HepG2 (cell line): ENCODE measurements around the gene SEC16A. TPM values are rescaled to one million over a fixed set of nuclear protein-coding genes. Genes with fewer than 3 reads are reported as not detected.

Source experiments
- ARID4A ChIP-seq: sonication (generic); formaldehyde crosslinking; IDR thresholded peaks from 2 replicates; pipeline ENCODE4 v1.5.0; 2020; ENCODE audit warnings: mild to moderate bottlenecking, missing genetic modification reagents, borderline replicate concordance
- CBFB ChIP-seq: sonication (generic); formaldehyde crosslinking; IDR thresholded peaks from 2 replicates; pipeline ENCODE4 v1.4.0; 2020; ENCODE audit warnings: missing genetic modification reagents
- ERF ChIP-seq: IDR thresholded peaks from 2 replicates; pipeline ENCODE4 v1.6.1; 2018; ENCODE audit warnings: missing biosample characterization, missing genetic modification reagents
- FOSL1 ChIP-seq: sonication (generic); formaldehyde crosslinking; IDR thresholded peaks from 2 replicates; pipeline ENCODE4 v1.9.0; 2021; ENCODE audit warnings: missing genetic modification reagents, borderline replicate concordance
- FOSL2 ChIP-seq: sonication (generic); formaldehyde crosslinking; IDR thresholded peaks from 2 replicates; pipeline ENCODE4 v1.4.0; 2020; ENCODE audit warnings: missing genetic modification reagents
- GATA4 ChIP-seq: sonication (generic); IDR thresholded peaks from 2 replicates; pipeline ENCODE4 v1.6.1; 2016; ENCODE audit warnings: antibody characterized with exemption, low read depth, borderline replicate concordance
- HNF1B ChIP-seq: sonication (generic); formaldehyde crosslinking; IDR thresholded peaks from 2 replicates; pipeline ENCODE4 v1.5.1; 2020; ENCODE audit warnings: mild to moderate bottlenecking, moderate library complexity, missing genetic modification reagents
- KDM2A ChIP-seq: sonication (generic); formaldehyde crosslinking; IDR thresholded peaks from 2 replicates; pipeline ENCODE4 v1.4.0; 2020; ENCODE audit warnings: low read depth, missing genetic modification reagents, borderline replicate concordance
- LCORL ChIP-seq, 2 experiments: fragments of 450-650 bp in 1 of 2; sonication (generic) in 1 of 2; formaldehyde crosslinking in 1 of 2; IDR thresholded peaks; 2 replicates each; pipeline versions ENCODE4 v1.5.0 to v1.6.1; 2017 to 2020; ENCODE audit warnings: antibody characterized with exemption in 1 of 2, missing genetic modification reagents in 1 of 2
- MAFK ChIP-seq, 2 experiments: IDR thresholded peaks in 1 of 2; conservative IDR thresholded peaks in 1 of 2; 2 replicates each; pipeline ENCODE4 v1.6.1; 2011; ENCODE audit warnings: improper control_type of control experiment in 2 of 2, low read length in 2 of 2
- SOX6 ChIP-seq, 2 experiments: fragments of 450-650 bp in 1 of 2; sonication (generic) in 1 of 2; formaldehyde crosslinking in 1 of 2; IDR thresholded peaks; 2 replicates each; pipeline versions ENCODE4 v1.4.0 to v1.6.1; 2017 to 2020; ENCODE audit warnings: antibody characterized with exemption in 1 of 2, mild to moderate bottlenecking in 1 of 2, missing genetic modification reagents in 1 of 2
- STAT5B ChIP-seq: sonication (generic); formaldehyde crosslinking; IDR thresholded peaks from 2 replicates; pipeline ENCODE4 v1.4.0; 2020; ENCODE audit warnings: missing genetic modification reagents
- TEAD3 ChIP-seq: optimal IDR thresholded peaks from 2 replicates; pipeline ENCODE3; 2016; ENCODE audit warnings: borderline replicate concordance
- TFDP2 ChIP-seq: sonication (generic); formaldehyde crosslinking; IDR thresholded peaks from 2 replicates; pipeline ENCODE4 v1.4.0; 2020; ENCODE audit warnings: missing genetic modification reagents
- ZNF24 ChIP-seq: fragments of 450-650 bp; IDR thresholded peaks from 2 replicates; pipeline ENCODE4 v1.6.1; 2017; ENCODE audit warnings: antibody characterized with exemption, mild to moderate bottlenecking
- ZNF431 ChIP-seq: sonication (generic); formaldehyde crosslinking; IDR thresholded peaks from 2 replicates; pipeline ENCODE4 v1.9.0; 2022; ENCODE audit warnings: missing genetic modification reagents, low read depth, mild to moderate bottlenecking, borderline replicate concordance
- ZNF446 ChIP-seq: sonication (generic); formaldehyde crosslinking; IDR thresholded peaks from 2 replicates; pipeline ENCODE4 v1.5.0; 2020; ENCODE audit warnings: mild to moderate bottlenecking, missing genetic modification reagents
- ZSCAN29 ChIP-seq: sonication (generic); formaldehyde crosslinking; conservative IDR thresholded peaks from 2 replicates; pipeline ENCODE4 v1.4.0; 2020; ENCODE audit warnings: mild to moderate bottlenecking, missing genetic modification reagents
- ZSCAN30 ChIP-seq: sonication (generic); formaldehyde crosslinking; IDR thresholded peaks from 2 replicates; pipeline ENCODE4 v1.5.0; 2020; ENCODE audit warnings: mild to moderate bottlenecking, missing genetic modification reagents
- polyA plus RNA-seq, 8 experiments: library from polyadenylated mRNA; depleted of rRNA in 3 of 8; stranded (reverse) in 7 of 8; unstranded in 1 of 8; fragments of >200 nt; fragmentation: Illumina TruSeq in 4 of 8; extraction: Trizol in 4 of 8; gene quantifications; 2 replicates each; pipeline versions ENCODE4 v1.2.1 to v1.2.3, GENCODE V29; 2011 to 2016; ENCODE audit warnings: low read depth in 4 of 8, missing spikeins in 1 of 8, mixed read lengths in 1 of 8; ENCODE audit not compliant: insufficient read depth in 1 of 8
- total RNA-seq, 5 experiments: library from RNA; depleted of rRNA; stranded (reverse); fragments of >200 nt; fragmentation: Illumina TruSeq; extraction: Trizol; gene quantifications; 2 replicates each; pipeline ENCODE4 v1.2.3, GENCODE V29; 2016; ENCODE audit warnings: low read depth in 1 of 5

SEC16A gene
- total and polyA plus RNA-seq, 2 of the 13 experiments (the other 11 are each of a cell fraction or from before 2014, with no cell fraction given): 15.9 to 18.9 TPM

- no peak for TF ChIP-seq ARID4A
- peak; percentile 8 for TF ChIP-seq TEAD3 (CRISPR knock-in tag)
- TF ChIP-seq KDM2A: 0 out of 2 replicates have a peak, but pooled peaks have one; percentile 49
- TF ChIP-seq HNF1B (CRISPR knock-in tag): no peak
- TF ChIP-seq CBFB: no peak
- TF ChIP-seq SOX6 (IDR thresholded peaks at IDR 0.05): no peak
- no peak for TF ChIP-seq SOX6 (CRISPR knock-in tag; IDR thresholded peaks at IDR 0.05)
- TF ChIP-seq ZSCAN29 (CRISPR knock-in tag): no peak
- TF ChIP-seq ERF (CRISPR knock-in tag): peak; percentile 31; the same call in 1 of the 2 replicates
- TF ChIP-seq MAFK (conservative IDR thresholded peaks at IDR 0.05 in 1 of 2, IDR thresholded peaks at IDR 0.05 in 1 of 2; ENCODE audit: low read length in 2 of 2): peak; percentile 25; a peak in 1 of 4 replicates
- no peak for TF ChIP-seq TFDP2 (CRISPR knock-in tag)
- no peak for TF ChIP-seq ZNF431 (CRISPR knock-in tag)
- TF ChIP-seq STAT5B: no peak
- no peak for TF ChIP-seq ZNF24
- no peak for TF ChIP-seq FOSL1 (CRISPR knock-in tag)
- no peak for TF ChIP-seq ZNF446 (CRISPR knock-in tag)
- TF ChIP-seq ZSCAN30: no peak
- no peak for TF ChIP-seq GATA4
- TF ChIP-seq FOSL2 (CRISPR knock-in tag): peak; percentile 34
- no peak for TF ChIP-seq LCORL (IDR thresholded peaks at IDR 0.05)
- TF ChIP-seq LCORL (CRISPR knock-in tag; IDR thresholded peaks at IDR 0.05): 0 out of 2 replicates have a peak, but pooled peaks have one; percentile 37
Measured at GRCh38 chr9:136488247-136489214, 5.7 kb upstream of the SEC16A start (continued).
